HG03159 (cell line): ENCODE measurements around the gene DYRK1B.
"Not testable (repeated sequence)": the region's sequence is repeated elsewhere in the genome, so short reads cannot be mapped to it uniquely, and the experiment has no call there.

Source experiments
- ATAC-seq: cut with Tn5 transposase; IDR thresholded peaks from one replicate; pipeline ENCODE4 v1.9.1; 2021; ENCODE audit warnings: mild to moderate bottlenecking, moderate library complexity; ENCODE audit not compliant: unreplicated experiment

The DYRK1B gene

GRCh38 chr19:39814111-39814510 lies 19.9 kb downstream of the DYRK1B start:
- ATAC-seq: not testable (repeated sequence)

GRCh38 chr19:39813264-39813993 lies 20.5 kb downstream of the DYRK1B start:
- ATAC-seq: no peak

- ATAC-seq: no peak
Observed at GRCh38 chr19:39811064-39811463, 22.9 kb downstream of the DYRK1B start.

- no peak for ATAC-seq
Observed at GRCh38 chr19:39810424-39810823, 23.5 kb downstream of the DYRK1B start.

GRCh38 chr19:39809368-39809767 lies 24.6 kb downstream of the DYRK1B start:
- ATAC-seq: no peak

GRCh38 chr19:39808688-39809087 lies 25.3 kb downstream of the DYRK1B start:
- not testable (repeated sequence) for ATAC-seq

- ATAC-seq: no peak
Observed at GRCh38 chr19:39807846-39808364, 26.1 kb downstream of the DYRK1B start.

GRCh38 chr19:39805104-39805503 lies 28.9 kb downstream of the DYRK1B start:
- no peak for ATAC-seq

- ATAC-seq: no peak
Observed at GRCh38 chr19:39802958-39803357, 31.0 kb downstream of the DYRK1B start.

- no peak for ATAC-seq
Observed at GRCh38 chr19:39797083-39797482, 36.9 kb downstream of the DYRK1B start.

GRCh38 chr19:39796000-39796498 lies 37.9 kb downstream of the DYRK1B start:
- no peak for ATAC-seq

GRCh38 chr19:39795001-39795400 lies 39.0 kb downstream of the DYRK1B start:
- no peak for ATAC-seq

GRCh38 chr19:39792999-39793546 lies 40.9 kb downstream of the DYRK1B start:
- ATAC-seq: peak; percentile 73

GRCh38 chr19:39788244-39788643 lies 45.7 kb downstream of the DYRK1B start:
- ATAC-seq: no peak

- ATAC-seq: no peak
Observed at GRCh38 chr19:39780894-39781293, 53.1 kb downstream of the DYRK1B start.

- ATAC-seq: no peak
Observed at GRCh38 chr19:39778763-39779162, 55.2 kb downstream of the DYRK1B start, which contains the start of gene LEUTX. LEUTX (plus strand) TSS chr19:39778854; CDS start chr19:39778921, 67 bp downstream.
